Endodermal cell (in vitro differentiated cells): ENCODE results near the gene OR52I2. TPM values are rescaled to one million over a fixed set of nuclear protein-coding genes. Genes with fewer than 3 reads are reported as not detected.

Source experiments
- DNase-seq: peaks from one replicate; pipeline ENCODE4 v3.0.0-alpha.2; 2017
- H3K27ac ChIP-seq: 2 replicates; pipeline ENCODE4 v1.5.1; 2013; ENCODE audit warnings: mild to moderate bottlenecking, low read depth, low read length, moderate library complexity
- H3K27me3 ChIP-seq: 2 replicates; pipeline ENCODE4 v1.6.1; 2013; ENCODE audit warnings: mild to moderate bottlenecking, low read length, moderate library complexity; ENCODE audit not compliant: insufficient read depth, control insufficient read depth, poor library complexity, severe bottlenecking
- H3K36me3 ChIP-seq: 2 replicates; pipeline ENCODE4 v1.7.0; 2013; ENCODE audit warnings: mild to moderate bottlenecking, low read length, moderate library complexity; ENCODE audit not compliant: control insufficient read depth, insufficient read depth
- H3K4me1 ChIP-seq: one replicate; pipeline ENCODE4 v1.7.0; 2013; ENCODE audit warnings: low read length; ENCODE audit not compliant: control insufficient read depth, insufficient read depth
- H3K4me3 ChIP-seq: 2 replicates; pipeline ENCODE4 v1.5.1; 2013; ENCODE audit warnings: mild to moderate bottlenecking, low read length, moderate library complexity
- H3K9ac ChIP-seq: 2 replicates; pipeline ENCODE4 v1.6.1; 2013; ENCODE audit warnings: mild to moderate bottlenecking, low read length, moderate library complexity; ENCODE audit not compliant: poor library complexity, severe bottlenecking; ENCODE audit errors: extremely low read depth
- H3K9me3 ChIP-seq: 2 replicates; pipeline ENCODE4 v1.6.1; 2013; ENCODE audit warnings: mild to moderate bottlenecking, low read length, moderate library complexity; ENCODE audit not compliant: control insufficient read depth
- H3K27ac Mint-ChIP-seq: 2 replicates; pipeline ENCODE4 v1.8.0; 2020; ENCODE audit warnings: mixed read lengths
- H3K27me3 Mint-ChIP-seq: 2 replicates; pipeline ENCODE4 v1.8.0; 2021; ENCODE audit warnings: mild to moderate bottlenecking, mixed read lengths; ENCODE audit not compliant: insufficient read depth
- H3K36me3 Mint-ChIP-seq: 2 replicates; pipeline ENCODE4 v1.8.0; 2020; ENCODE audit warnings: low read depth, mixed read lengths
- H3K4me1 Mint-ChIP-seq: 2 replicates; pipeline ENCODE4 v1.8.0; 2020; ENCODE audit warnings: mixed read lengths
- H3K4me3 Mint-ChIP-seq: 2 replicates; pipeline ENCODE4 v1.8.0; 2020; ENCODE audit warnings: mild to moderate bottlenecking, moderate library complexity, mixed read lengths
- H3K9me3 Mint-ChIP-seq: 2 replicates; pipeline ENCODE4 v1.8.0; 2020; ENCODE audit warnings: mild to moderate bottlenecking, mixed read lengths
- WGBS, 2 experiments: methylation state at CpG; one replicate each; pipeline versions ENCODE4 v1.1.5 to v1.1.7; 2013; ENCODE audit warnings: missing lambda C conversion rate in 2 of 2, mixed read lengths in 1 of 2; ENCODE audit not compliant: insufficient coverage in 1 of 2, insufficient read length in 1 of 2; 5-methylcytosine and 5-hydroxymethylcytosine counted together
- total RNA-seq, 2 donors: library from RNA; stranded (reverse); fragmentation: NEBNext Ultra II Directional in 1 of 2; extraction: Animal tissue kit (Norgen Biotek cat#: 25700) in 1 of 2; gene quantifications; 2 replicates in 1 of 2; 3 replicates in 1 of 2; pipeline ENCODE4 v1.2.1, GENCODE V29; 2021
- TF ChIP-seq, protein P1 (sequence below): fragments of 200-600 bp; sonication (generic); conservative IDR thresholded peaks from 2 replicates; pipeline ENCODE4 v1.5.0; 2021; ENCODE audit warnings: antibody characterized with exemption, mild to moderate bottlenecking

OR52I2 gene
- total RNA-seq, 2 donors from 2014 or later = not detected

DNA sequence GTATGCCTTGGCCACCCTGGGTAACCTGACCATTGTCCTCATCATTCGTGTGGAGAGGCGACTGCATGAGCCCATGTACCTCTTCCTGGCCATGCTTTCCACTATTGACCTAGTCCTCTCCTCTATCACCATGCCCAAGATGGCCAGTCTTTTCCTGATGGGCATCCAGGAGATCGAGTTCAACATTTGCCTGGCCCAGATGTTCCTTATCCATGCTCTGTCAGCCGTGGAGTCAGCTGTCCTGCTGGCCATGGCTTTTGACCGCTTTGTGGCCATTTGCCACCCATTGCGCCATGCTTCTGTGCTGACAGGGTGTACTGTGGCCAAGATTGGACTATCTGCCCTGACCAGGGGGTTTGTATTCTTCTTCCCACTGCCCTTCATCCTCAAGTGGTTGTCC lies 58.4 kb downstream of the OR52I2 start:
- H3K27me3 Mint-ChIP-seq = peaks cover 26% of the 10 kb centered on the region
- WGBS, 2 experiments = 93 to 97% methylated on average over 6 of the region's 6 CpGs

DNA sequence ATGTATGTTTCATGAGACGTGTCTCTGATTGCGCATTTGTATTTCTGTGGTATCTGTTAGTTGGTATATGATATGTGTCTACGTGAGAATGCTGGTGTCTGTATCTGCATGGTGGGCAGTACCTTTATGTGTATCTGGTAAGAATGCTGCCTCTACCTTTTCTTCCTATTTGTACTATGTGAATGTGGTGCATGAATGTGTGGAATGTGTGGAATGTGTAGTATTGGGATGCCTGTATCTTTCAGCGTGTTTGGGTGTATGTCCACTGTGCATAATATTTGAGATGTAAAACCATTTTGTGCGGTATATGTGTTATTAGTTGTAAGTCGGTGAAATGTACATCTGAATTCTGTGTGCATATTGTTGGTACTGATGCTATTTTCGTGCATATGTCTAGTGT lies 60.0 kb downstream of the OR52I2 start:
- H3K36me3 ChIP-seq = no peaks in the 10 kb centered on the region
- H3K27ac ChIP-seq = no peak overlapping the region
- H3K4me3 ChIP-seq = no peak overlapping the region
- WGBS, 2 experiments = 91 to 92% methylated on average over 6 to 7 of the region's 7 CpGs
- H3K4me1 ChIP-seq = no peaks in the 10 kb centered on the region
- no peaks in the 10 kb centered on the region for H3K36me3 Mint-ChIP-seq
- no peaks in the 10 kb centered on the region for H3K9me3 Mint-ChIP-seq
- H3K9ac ChIP-seq = no peak overlapping the region
- no peak overlapping the region for H3K4me3 Mint-ChIP-seq
- no peak overlapping the region for H3K27ac Mint-ChIP-seq
- H3K9me3 ChIP-seq = no peaks in the 10 kb centered on the region
- H3K4me1 Mint-ChIP-seq = no peaks in the 10 kb centered on the region
- peaks cover 38% of the 10 kb centered on the region for H3K27me3 Mint-ChIP-seq
- TF ChIP-seq, protein P1, sequence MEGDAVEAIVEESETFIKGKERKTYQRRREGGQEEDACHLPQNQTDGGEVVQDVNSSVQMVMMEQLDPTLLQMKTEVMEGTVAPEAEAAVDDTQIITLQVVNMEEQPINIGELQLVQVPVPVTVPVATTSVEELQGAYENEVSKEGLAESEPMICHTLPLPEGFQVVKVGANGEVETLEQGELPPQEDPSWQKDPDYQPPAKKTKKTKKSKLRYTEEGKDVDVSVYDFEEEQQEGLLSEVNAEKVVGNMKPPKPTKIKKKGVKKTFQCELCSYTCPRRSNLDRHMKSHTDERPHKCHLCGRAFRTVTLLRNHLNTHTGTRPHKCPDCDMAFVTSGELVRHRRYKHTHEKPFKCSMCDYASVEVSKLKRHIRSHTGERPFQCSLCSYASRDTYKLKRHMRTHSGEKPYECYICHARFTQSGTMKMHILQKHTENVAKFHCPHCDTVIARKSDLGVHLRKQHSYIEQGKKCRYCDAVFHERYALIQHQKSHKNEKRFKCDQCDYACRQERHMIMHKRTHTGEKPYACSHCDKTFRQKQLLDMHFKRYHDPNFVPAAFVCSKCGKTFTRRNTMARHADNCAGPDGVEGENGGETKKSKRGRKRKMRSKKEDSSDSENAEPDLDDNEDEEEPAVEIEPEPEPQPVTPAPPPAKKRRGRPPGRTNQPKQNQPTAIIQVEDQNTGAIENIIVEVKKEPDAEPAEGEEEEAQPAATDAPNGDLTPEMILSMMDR = no peak
- DNase-seq = no peak
- H3K27me3 ChIP-seq = peaks cover 70% of the 10 kb centered on the region

More for the DNA sequence above, 58.4 kb downstream of the OR52I2 start:
- H3K27ac ChIP-seq = no peak overlapping the region
- TF ChIP-seq, protein P1 = no peak
- no peak for DNase-seq
- Mint-ChIP-seq H3K4me1 (no peaks in the 10 kb centered on the region), H3K4me3 (no peak overlapping the region), H3K27ac (no peak overlapping the region), H3K9me3 (no peaks in the 10 kb centered on the region), H3K36me3 (no peaks in the 10 kb centered on the region)
- no peaks in the 10 kb centered on the region for H3K36me3 ChIP-seq
- peaks cover 58% of the 10 kb centered on the region for H3K27me3 ChIP-seq
- no peaks in the 10 kb centered on the region for H3K9me3 ChIP-seq
- no peak overlapping the region for H3K4me3 ChIP-seq
- H3K4me1 ChIP-seq = no peaks in the 10 kb centered on the region
- H3K9ac ChIP-seq = no peak overlapping the region

DNA sequence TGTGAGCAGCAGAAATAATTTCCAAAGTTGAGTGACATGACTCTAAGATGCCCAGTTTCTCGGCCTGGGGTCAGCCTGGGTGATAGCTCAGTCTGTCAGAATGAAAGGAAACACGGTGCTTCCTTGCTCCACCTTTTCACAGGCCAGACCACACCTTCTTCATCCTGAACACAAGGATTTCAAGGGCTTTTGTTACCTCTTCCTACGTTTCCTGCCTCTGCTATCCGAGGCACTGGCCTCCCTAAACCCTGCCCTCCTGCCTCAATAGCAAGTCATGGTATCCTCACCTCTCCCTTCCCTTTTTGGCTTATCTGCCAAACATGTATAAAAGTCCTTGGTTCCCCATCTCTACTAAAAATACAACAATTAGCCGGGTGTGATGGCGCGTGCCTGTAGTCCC lies 60.5 kb downstream of the OR52I2 start:
- no peak overlapping the region for H3K27ac Mint-ChIP-seq

More for the DNA sequence above, 60.5 kb downstream of the OR52I2 start:
- Histone ChIP-seq H3K4me1 (no peaks in the 10 kb centered on the region), H3K27ac (no peak overlapping the region), H3K27me3 (peaks cover 69% of the 10 kb centered on the region), H3K9ac (no peak overlapping the region), H3K9me3 (no peaks in the 10 kb centered on the region), H3K36me3 (no peaks in the 10 kb centered on the region), H3K4me3 (no peak overlapping the region)
- DNase-seq = no peak
- H3K4me1 Mint-ChIP-seq = no peaks in the 10 kb centered on the region
- TF ChIP-seq, protein P1 = no peak
- no peaks in the 10 kb centered on the region for H3K9me3 Mint-ChIP-seq
- peaks cover 38% of the 10 kb centered on the region for H3K27me3 Mint-ChIP-seq
- H3K36me3 Mint-ChIP-seq = no peaks in the 10 kb centered on the region
- no peak overlapping the region for H3K4me3 Mint-ChIP-seq
- WGBS, 2 experiments = 89 to 91% methylated on average over 6 to 7 of the region's 7 CpGs

Other genes starting within 250 kb of the OR52I2 start
- gene OR52B4, start 213.4 kb upstream of the OR52I2 start, total RNA-seq = not detected
- gene TRIM21, start 188.0 kb upstream of the OR52I2 start, total RNA-seq = 1 to 10 TPM; 9.8 to 10.0 TPM
- gene OR52K2, start 132.4 kb upstream of the OR52I2 start, total RNA-seq = not detected
- not detected for gene OR52K1, start 99.1 kb upstream of the OR52I2 start, total RNA-seq
- gene OR52M1, start 36.6 kb upstream of the OR52I2 start, total RNA-seq = not detected
- gene OR52I1, start 12.3 kb downstream of the OR52I2 start, total RNA-seq = not detected
- gene TRIM68, start 26.5 kb downstream of the OR52I2 start, total RNA-seq = 10 to 100 TPM; 11.3 to 13.8 TPM
- not detected for gene OR51D1, start 55.7 kb downstream of the OR52I2 start, total RNA-seq
- not detected for gene OR51E1, start 62.2 kb downstream of the OR52I2 start, total RNA-seq
- gene OR51E2, start 116.1 kb downstream of the OR52I2 start, total RNA-seq = not detected
- gene MMP26, start 123.0 kb downstream of the OR52I2 start, total RNA-seq = not detected
- gene OR51F1, start 188.2 kb downstream of the OR52I2 start, total RNA-seq = not detected
- not detected for gene OR52R1, start 222.6 kb downstream of the OR52I2 start, total RNA-seq
- gene OR51F2, start 239.6 kb downstream of the OR52I2 start, total RNA-seq = not detected